Activated naive CD8-positive, alpha-beta T cell treated with anti-CD3 and anti-CD28 coated beads for 36 hours (primary cell): ENCODE results near the gene TMEM150B. TPM values are rescaled to one million over a fixed set of nuclear protein-coding genes. Genes with fewer than 3 reads are reported as not detected.

Experiments used
- DNase-seq: peaks from one replicate; pipeline ENCODE4 v3.0.0; 2021
- H3K27ac Mint-ChIP-seq: one replicate; pipeline ENCODE4 v1.8.0; 2022; ENCODE audit warnings: mild to moderate bottlenecking, moderate library complexity, mixed read lengths
- H3K27me3 Mint-ChIP-seq: one replicate; pipeline ENCODE4 v1.8.0; 2022; ENCODE audit warnings: mild to moderate bottlenecking, mixed read lengths
- H3K36me3 Mint-ChIP-seq: one replicate; pipeline ENCODE4 v1.8.0; 2021; ENCODE audit warnings: mild to moderate bottlenecking, mixed read lengths
- H3K4me1 Mint-ChIP-seq: one replicate; pipeline ENCODE4 v1.8.0; 2021; ENCODE audit warnings: mixed read lengths
- H3K4me3 Mint-ChIP-seq: one replicate; pipeline ENCODE4 v1.8.0; 2022; ENCODE audit warnings: mild to moderate bottlenecking, moderate library complexity, mixed read lengths
- H3K9me3 Mint-ChIP-seq: one replicate; pipeline ENCODE4 v1.8.0; 2022; ENCODE audit warnings: mixed read lengths
- total RNA-seq, 2 experiments: library from RNA; stranded (reverse); gene quantifications; one replicate each; pipeline ENCODE4 v1.2.3, GENCODE V29; 2021

Gene TMEM150B
- not detected for total RNA-seq

GRCh38 chr19:55325172-55325571 is at the start of gene TMEM150B:
Gene TMEM150B, minus strand, starts transcription at chr19:55325341. Its CDS starts 4,305 bp downstream, at chr19:55321036.
- peaks cover 18% of the 10 kb centered on the region for H3K27me3 Mint-ChIP-seq
- peak within 1 kb of the TSS; percentile 10 for H3K4me3 Mint-ChIP-seq
- no peak within 1 kb of the TSS for H3K27ac Mint-ChIP-seq
- DNase-seq: no peak
- H3K4me1 Mint-ChIP-seq: no peaks in the 10 kb centered on the region
- H3K9me3 Mint-ChIP-seq: no peaks in the 10 kb centered on the region
- H3K36me3 Mint-ChIP-seq: no peaks in the 10 kb centered on the region

GRCh38 chr19:55373993-55374757 is 49.0 kb upstream of the TMEM150B start:
- Mint-ChIP-seq H3K4me1 (peaks cover 13% of the 10 kb centered on the region), H3K27ac (no peak overlapping the region), H3K9me3 (no peaks in the 10 kb centered on the region), H3K27me3 (peaks cover 61% of the 10 kb centered on the region), H3K4me3 (no peak overlapping the region), H3K36me3 (no peaks in the 10 kb centered on the region)
- DNase-seq: no peak

- H3K4me1 Mint-ChIP-seq: peaks cover 13% of the 10 kb centered on the region
- H3K27ac Mint-ChIP-seq: no peak overlapping the region
- H3K9me3 Mint-ChIP-seq: no peaks in the 10 kb centered on the region
- no peak for DNase-seq
- H3K4me3 Mint-ChIP-seq: no peak overlapping the region
- H3K36me3 Mint-ChIP-seq: no peaks in the 10 kb centered on the region
- peaks cover 67% of the 10 kb centered on the region for H3K27me3 Mint-ChIP-seq
Measured at GRCh38 chr19:55373306-55373992, 48.3 kb upstream of the TMEM150B start.

GRCh38 chr19:55372316-55373081 is 47.4 kb upstream of the TMEM150B start:
- Mint-ChIP-seq H3K4me3 (no peak overlapping the region), H3K4me1 (peaks cover 13% of the 10 kb centered on the region), H3K36me3 (no peaks in the 10 kb centered on the region), H3K27ac (no peak overlapping the region), H3K27me3 (peaks cover 76% of the 10 kb centered on the region), H3K9me3 (no peaks in the 10 kb centered on the region)
- DNase-seq: peak; percentile 66

- Mint-ChIP-seq H3K36me3 (no peaks in the 10 kb centered on the region), H3K4me1 (peaks cover 13% of the 10 kb centered on the region), H3K9me3 (no peaks in the 10 kb centered on the region), H3K27me3 (peaks cover 69% of the 10 kb centered on the region), H3K27ac (no peak within 1 kb of the TSS), H3K4me3 (peak within 1 kb of the TSS; percentile 75)
- DNase-seq: no peak
Measured at GRCh38 chr19:55370305-55370988, 45.3 kb upstream of the TMEM150B start, which contains the start of gene IL11. Gene IL11, minus strand, starts transcription at chr19:55370463. Its CDS starts 153 bp downstream, at chr19:55370310.

GRCh38 chr19:55369653-55370304 is 44.6 kb upstream of the TMEM150B start:
- Mint-ChIP-seq H3K9me3 (no peaks in the 10 kb centered on the region), H3K36me3 (no peaks in the 10 kb centered on the region), H3K27me3 (peaks cover 65% of the 10 kb centered on the region), H3K27ac (no peak overlapping the region), H3K4me1 (peaks cover 13% of the 10 kb centered on the region), H3K4me3 (peak overlapping the region; percentile 75)
- DNase-seq: peak; percentile 51

GRCh38 chr19:55368701-55369563 is 43.8 kb upstream of the TMEM150B start:
- no peak overlapping the region for H3K4me3 Mint-ChIP-seq
- peak; percentile 41 for DNase-seq
- peaks cover 61% of the 10 kb centered on the region for H3K27me3 Mint-ChIP-seq
- H3K9me3 Mint-ChIP-seq: no peaks in the 10 kb centered on the region
- H3K27ac Mint-ChIP-seq: no peak overlapping the region
- peaks cover 13% of the 10 kb centered on the region for H3K4me1 Mint-ChIP-seq
- no peaks in the 10 kb centered on the region for H3K36me3 Mint-ChIP-seq

GRCh38 chr19:55368106-55368505 is 43.0 kb upstream of the TMEM150B start:
- Mint-ChIP-seq H3K36me3 (no peaks in the 10 kb centered on the region), H3K4me1 (peaks cover 10% of the 10 kb centered on the region), H3K9me3 (no peaks in the 10 kb centered on the region), H3K4me3 (no peak overlapping the region), H3K27me3 (peaks cover 54% of the 10 kb centered on the region), H3K27ac (no peak overlapping the region)
- DNase-seq: no peak

GRCh38 chr19:55366790-55367189 is 41.6 kb upstream of the TMEM150B start:
- Mint-ChIP-seq H3K27me3 (peaks cover 43% of the 10 kb centered on the region), H3K36me3 (no peaks in the 10 kb centered on the region), H3K4me1 (peaks cover 3% of the 10 kb centered on the region), H3K4me3 (no peak overlapping the region), H3K27ac (no peak overlapping the region), H3K9me3 (no peaks in the 10 kb centered on the region)
- DNase-seq: no peak

GRCh38 chr19:55365964-55366363 is 40.8 kb upstream of the TMEM150B start:
- DNase-seq: no peak
- no peaks in the 10 kb centered on the region for H3K36me3 Mint-ChIP-seq
- H3K9me3 Mint-ChIP-seq: no peaks in the 10 kb centered on the region
- no peak overlapping the region for H3K27ac Mint-ChIP-seq
- peaks cover 3% of the 10 kb centered on the region for H3K4me1 Mint-ChIP-seq
- H3K27me3 Mint-ChIP-seq: peaks cover 34% of the 10 kb centered on the region
- H3K4me3 Mint-ChIP-seq: no peak overlapping the region

- H3K4me1 Mint-ChIP-seq: peaks cover 3% of the 10 kb centered on the region
- H3K27me3 Mint-ChIP-seq: peaks cover 27% of the 10 kb centered on the region
- no peaks in the 10 kb centered on the region for H3K36me3 Mint-ChIP-seq
- no peak overlapping the region for H3K4me3 Mint-ChIP-seq
- no peak for DNase-seq
- no peaks in the 10 kb centered on the region for H3K9me3 Mint-ChIP-seq
- no peak overlapping the region for H3K27ac Mint-ChIP-seq
Measured at GRCh38 chr19:55365245-55365644, 40.1 kb upstream of the TMEM150B start.

- Mint-ChIP-seq H3K4me3 (no peak within 1 kb of the TSS), H3K9me3 (no peaks in the 10 kb centered on the region), H3K4me1 (no peaks in the 10 kb centered on the region), H3K27ac (no peak within 1 kb of the TSS), H3K36me3 (no peaks in the 10 kb centered on the region), H3K27me3 (peaks cover 12% of the 10 kb centered on the region)
- no peak for DNase-seq
Measured at GRCh38 chr19:55362990-55363716, 38.0 kb upstream of the TMEM150B start, which contains the start of gene GARIN5B. Gene GARIN5B, minus strand, starts transcription at chr19:55363260. Its CDS starts 194 bp downstream, at chr19:55363066.
